Measurements from ENCODE around the gene SMIM35. TPM values are rescaled to one million over a fixed set of nuclear protein-coding genes. Genes with fewer than 3 reads are reported as not detected.

SMIM35 gene
- total RNA-seq, 1 donor from 2014 or later = not detected

DNA sequence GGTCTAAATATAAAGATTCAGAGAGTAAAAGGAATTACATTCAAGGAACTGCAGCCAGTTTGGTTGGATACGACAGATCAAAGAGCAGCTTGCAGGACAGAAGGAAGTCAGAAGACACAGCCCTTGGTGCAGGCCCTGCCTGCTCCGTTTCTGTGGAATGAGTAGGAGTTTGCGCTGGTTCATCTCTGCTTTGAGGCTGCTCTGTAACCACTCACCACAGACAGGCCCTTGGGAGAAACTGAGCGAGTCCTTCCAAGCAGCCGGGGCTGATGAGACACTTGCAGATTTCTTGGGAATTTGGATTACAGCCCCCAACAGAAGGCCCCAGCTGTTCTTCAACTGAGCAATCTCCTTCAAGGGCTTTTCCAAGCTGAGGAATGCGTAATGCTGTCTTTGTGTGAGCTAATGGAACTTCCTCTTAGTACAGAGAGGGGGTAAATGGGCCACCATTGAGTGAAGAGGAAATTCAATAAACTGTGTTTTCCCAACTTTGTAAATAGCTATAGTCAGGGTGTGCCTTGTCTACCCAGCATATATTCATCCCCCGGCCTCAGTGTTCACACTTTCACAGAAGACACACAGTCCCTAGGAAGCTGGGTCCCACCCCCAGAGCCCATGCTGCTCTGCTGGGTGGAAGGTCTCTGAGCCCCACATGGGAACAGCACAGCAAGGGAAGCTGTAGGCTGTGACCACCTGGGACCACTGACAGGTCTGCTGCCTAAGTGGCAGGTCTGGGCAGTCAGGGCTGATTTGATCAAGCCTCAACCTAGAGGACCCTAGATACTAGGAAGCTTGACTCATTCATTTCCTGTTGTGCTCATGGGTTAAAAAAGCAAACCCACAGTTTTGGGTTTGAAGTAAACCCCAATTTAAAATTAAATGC is 84.0 kb downstream of the SMIM35 start:
- Histone ChIP-seq H3K4me3 (ENCODE audit: low read depth, low read length) (no peak overlapping the region), H3K36me3 (ENCODE audit: control insufficient read depth, insufficient read depth, low read length) (no peaks in the 10 kb centered on the region), H3K27me3 (ENCODE audit: control insufficient read depth, insufficient read depth, low read length) (peaks cover 2% of the 10 kb centered on the region)
- TF ChIP-seq, protein P1, sequence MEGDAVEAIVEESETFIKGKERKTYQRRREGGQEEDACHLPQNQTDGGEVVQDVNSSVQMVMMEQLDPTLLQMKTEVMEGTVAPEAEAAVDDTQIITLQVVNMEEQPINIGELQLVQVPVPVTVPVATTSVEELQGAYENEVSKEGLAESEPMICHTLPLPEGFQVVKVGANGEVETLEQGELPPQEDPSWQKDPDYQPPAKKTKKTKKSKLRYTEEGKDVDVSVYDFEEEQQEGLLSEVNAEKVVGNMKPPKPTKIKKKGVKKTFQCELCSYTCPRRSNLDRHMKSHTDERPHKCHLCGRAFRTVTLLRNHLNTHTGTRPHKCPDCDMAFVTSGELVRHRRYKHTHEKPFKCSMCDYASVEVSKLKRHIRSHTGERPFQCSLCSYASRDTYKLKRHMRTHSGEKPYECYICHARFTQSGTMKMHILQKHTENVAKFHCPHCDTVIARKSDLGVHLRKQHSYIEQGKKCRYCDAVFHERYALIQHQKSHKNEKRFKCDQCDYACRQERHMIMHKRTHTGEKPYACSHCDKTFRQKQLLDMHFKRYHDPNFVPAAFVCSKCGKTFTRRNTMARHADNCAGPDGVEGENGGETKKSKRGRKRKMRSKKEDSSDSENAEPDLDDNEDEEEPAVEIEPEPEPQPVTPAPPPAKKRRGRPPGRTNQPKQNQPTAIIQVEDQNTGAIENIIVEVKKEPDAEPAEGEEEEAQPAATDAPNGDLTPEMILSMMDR (IDR thresholded peaks at IDR 0.05; ENCODE audit: insufficient read depth, low read length, poor library complexity, severe bottlenecking) = no peak
- no peak for DNase-seq (ENCODE audit: low read depth)

DNA sequence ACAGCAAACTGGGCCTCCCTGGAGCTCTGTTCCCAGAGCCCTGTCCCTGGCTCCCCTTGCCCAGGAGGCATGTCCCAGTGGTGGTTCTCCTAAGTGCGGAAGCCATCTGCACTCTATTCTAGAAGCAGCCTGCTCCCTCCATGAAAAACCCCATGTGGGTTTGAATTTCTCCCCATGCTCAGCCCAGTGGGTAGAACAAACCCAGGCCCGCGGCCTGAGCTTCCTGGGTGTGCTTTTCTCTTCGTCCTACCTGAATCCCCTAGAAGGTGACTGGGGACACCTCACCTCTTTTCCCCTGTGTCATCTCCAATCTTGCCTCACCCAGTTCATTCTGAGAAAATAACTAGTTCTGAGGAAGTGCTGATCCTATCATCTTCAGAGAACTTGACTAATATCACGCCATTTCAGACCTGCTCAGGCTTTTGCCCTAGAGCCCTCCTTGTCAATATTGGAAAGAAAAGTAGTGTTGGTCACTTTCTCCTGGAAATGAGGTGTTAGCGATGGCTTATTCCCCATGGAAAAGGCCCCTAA is 84.7 kb downstream of the SMIM35 start:
- Histone ChIP-seq H3K27me3 (ENCODE audit: control insufficient read depth, insufficient read depth, low read length) (peaks cover 2% of the 10 kb centered on the region), H3K36me3 (ENCODE audit: control insufficient read depth, insufficient read depth, low read length) (no peaks in the 10 kb centered on the region), H3K4me3 (ENCODE audit: low read depth, low read length) (no peak overlapping the region)
- TF ChIP-seq, protein P1 (IDR thresholded peaks at IDR 0.05; ENCODE audit: insufficient read depth, low read length, poor library complexity, severe bottlenecking) = no peak
- no peak for DNase-seq (ENCODE audit: low read depth)

DNA sequence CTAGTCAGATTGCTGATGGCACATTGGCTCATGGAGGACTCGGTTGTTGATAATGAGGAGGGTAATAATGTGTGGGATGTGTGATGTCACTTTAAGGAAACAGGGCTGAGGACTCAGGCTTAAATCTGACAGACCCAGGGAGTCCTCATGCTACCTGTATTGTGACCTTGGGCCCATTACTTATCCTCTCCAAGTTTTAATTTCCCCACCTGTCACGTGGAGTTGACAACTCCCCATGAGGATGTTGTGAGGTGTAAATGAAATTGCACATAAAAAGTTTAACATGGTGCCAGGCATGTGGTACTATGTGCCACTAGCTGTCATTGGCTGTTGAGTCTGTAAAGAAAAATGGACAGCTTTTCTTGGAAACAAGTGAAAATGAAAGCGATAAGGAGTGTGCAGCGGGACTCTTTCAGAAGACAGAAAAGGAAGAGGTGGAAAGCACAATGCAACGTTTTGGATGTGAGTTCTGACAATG is 85.2 kb downstream of the SMIM35 start:
- Histone ChIP-seq H3K36me3 (ENCODE audit: control insufficient read depth, insufficient read depth, low read length) (no peaks in the 10 kb centered on the region), H3K27me3 (ENCODE audit: control insufficient read depth, insufficient read depth, low read length) (peaks cover 2% of the 10 kb centered on the region), H3K4me3 (ENCODE audit: low read depth, low read length) (no peak overlapping the region)
- TF ChIP-seq, protein P1 (IDR thresholded peaks at IDR 0.05; ENCODE audit: insufficient read depth, low read length, poor library complexity, severe bottlenecking) = no peak
- no peak for DNase-seq (ENCODE audit: low read depth)

DNA sequence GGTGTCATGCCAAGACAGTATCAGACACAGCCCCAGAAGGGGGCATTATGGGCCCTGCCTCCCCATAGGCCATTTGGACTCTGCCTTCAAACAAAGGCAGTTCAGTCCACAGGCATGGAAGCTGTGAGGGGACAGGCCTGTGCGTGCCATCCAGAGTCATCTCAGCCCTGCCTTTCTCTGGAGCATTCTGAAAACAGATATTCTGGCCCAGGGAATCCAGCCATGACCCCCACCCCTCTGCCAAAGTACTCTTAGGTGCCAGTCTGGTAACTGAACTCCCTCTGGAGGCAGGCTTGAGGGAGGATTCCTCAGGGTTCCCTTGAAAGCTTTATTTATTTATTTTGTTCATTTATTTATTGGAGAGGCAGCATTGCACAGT is 85.9 kb downstream of the SMIM35 start:
- Histone ChIP-seq H3K36me3 (ENCODE audit: control insufficient read depth, insufficient read depth, low read length) (no peaks in the 10 kb centered on the region), H3K27me3 (ENCODE audit: control insufficient read depth, insufficient read depth, low read length) (peaks cover 1% of the 10 kb centered on the region), H3K4me3 (ENCODE audit: low read depth, low read length) (no peak overlapping the region)
- DNase-seq (ENCODE audit: low read depth) = no peak
- TF ChIP-seq, protein P1 (IDR thresholded peaks at IDR 0.05; ENCODE audit: insufficient read depth, low read length, poor library complexity, severe bottlenecking) = no peak

DNA sequence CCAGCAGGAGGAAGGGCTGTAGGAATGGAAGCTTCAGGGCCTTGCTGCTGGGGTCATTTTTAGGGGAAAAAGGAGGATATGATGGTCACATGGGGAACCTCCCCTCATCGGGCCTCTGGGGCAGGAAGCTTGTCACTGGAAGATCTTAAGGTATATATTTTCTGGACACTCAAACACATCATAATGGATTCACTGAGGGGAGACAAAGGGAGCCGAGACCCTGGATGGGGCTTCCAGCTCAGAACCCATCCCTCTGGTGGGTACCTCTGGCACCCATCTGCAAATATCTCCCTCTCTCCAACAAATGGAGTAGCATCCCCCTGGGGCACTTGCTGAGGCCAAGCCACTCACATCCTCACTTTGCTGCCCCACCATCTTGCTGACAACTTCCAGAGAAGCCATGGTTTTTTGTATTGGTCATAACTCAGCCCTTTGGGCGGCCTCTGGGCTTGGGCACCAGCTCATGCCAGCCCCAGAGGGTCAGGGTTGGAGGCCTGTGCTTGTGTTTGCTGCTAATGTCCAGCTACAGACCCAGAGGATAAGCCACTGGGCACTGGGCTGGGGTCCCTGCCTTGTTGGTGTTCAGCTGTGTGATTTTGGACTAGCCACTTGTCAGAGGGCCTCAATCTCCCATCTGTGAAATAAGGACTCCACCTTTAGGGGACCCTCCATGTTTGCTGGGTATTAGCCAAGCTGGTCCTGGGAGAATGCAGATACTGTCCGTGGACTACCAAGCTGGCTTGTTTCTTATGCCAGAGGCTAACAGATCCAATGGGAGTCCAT is 86.5 kb downstream of the SMIM35 start:
- DNase-seq (ENCODE audit: low read depth) = no peak
- TF ChIP-seq, protein P1 (IDR thresholded peaks at IDR 0.05; ENCODE audit: insufficient read depth, low read length, poor library complexity, severe bottlenecking) = no peak

More for the DNA sequence above, 86.5 kb downstream of the SMIM35 start:
- Histone ChIP-seq H3K4me3 (ENCODE audit: low read depth, low read length) (no peak overlapping the region), H3K27me3 (ENCODE audit: control insufficient read depth, insufficient read depth, low read length) (no peaks in the 10 kb centered on the region), H3K36me3 (ENCODE audit: control insufficient read depth, insufficient read depth, low read length) (no peaks in the 10 kb centered on the region)

Data from kidney epithelial cell (primary cell).